Psoas muscle (tissue), 8 donors: ENCODE results near the gene ZIC4. TPM values are rescaled to one million over a fixed set of nuclear protein-coding genes. Genes with fewer than 3 reads are reported as not detected.

Source experiments
- ATAC-seq, 4 donors: fragments of 200-7000 bp; cut with Tn5 transposase; one replicate each; pipeline ENCODE4 v1.9.1; 2020; ENCODE audit warnings: moderate library complexity in 3 of 4, mild to moderate bottlenecking in 2 of 4
- DNase-seq, 2 donors: peaks; one replicate each; pipeline ENCODE4 v3.0.0-alpha.2; 2020
- H3K27ac ChIP-seq: fragments of 200-600 bp; one replicate; pipeline ENCODE4 v1.8.0; 2022
- H3K27me3 ChIP-seq, 3 donors: fragments of 200-600 bp in 1 of 3; one replicate each; pipeline versions ENCODE4 v1.6.1 to v1.8.0; 2013 to 2022; ENCODE audit warnings: low read length in 2 of 3, mild to moderate bottlenecking in 2 of 3, moderate library complexity in 1 of 3; ENCODE audit not compliant: insufficient read depth in 3 of 3
- H3K36me3 ChIP-seq, 2 donors: fragments of 200-600 bp in 1 of 2; one replicate each; pipeline versions ENCODE4 v1.6.1 to v1.8.0; 2013 to 2022; ENCODE audit warnings: low read depth in 1 of 2, mild to moderate bottlenecking in 1 of 2, moderate library complexity in 1 of 2; ENCODE audit not compliant: insufficient read depth in 1 of 2
- H3K4me1 ChIP-seq: fragments of 200-600 bp; one replicate; pipeline ENCODE4 v1.8.0; 2022
- H3K4me3 ChIP-seq: fragments of 200-600 bp; one replicate; pipeline ENCODE4 v1.8.0; 2022; ENCODE audit warnings: mild to moderate bottlenecking
- H3K9me3 ChIP-seq: fragments of 200-600 bp; one replicate; pipeline ENCODE4 v1.8.0; 2022
- WGBS, 3 donors: extraction: QIAGEN DNeasy Blood & Tissue Kit; methylation state at CpG; one replicate each; pipeline versions ENCODE4 v1.1.6 to v1.1.7; 2013; 5-methylcytosine and 5-hydroxymethylcytosine counted together
- intact Hi-C, 2 donors: fragments of 100-400 bp; cut with DNase I; formaldehyde crosslinking; loops; one replicate each; pipeline versions ENCODE4 v1.11.0 to v1.14.2; 2022
- polyA plus RNA-seq, 3 donors: library from polyadenylated mRNA; stranded (reverse); fragments of 200-250 nt; gene quantifications; one replicate each; pipeline ENCODE4 v1.2.3, GENCODE V29; 2013
- total RNA-seq, 4 donors: library from RNA; stranded (reverse); fragmentation: NEBNext Ultra II Directional in 2 of 4; extraction: Animal tissue kit (Norgen Biotek cat#: 25700) in 2 of 4; gene quantifications; one replicate each; pipeline versions ENCODE4 v1.2.1 to v1.2.4, GENCODE V29; 2021 to 2023
- TF ChIP-seq, protein P1 (sequence below): fragments of 200-600 bp; IDR thresholded peaks from one replicate; pipeline ENCODE4 v1.8.0; 2022; ENCODE audit warnings: antibody characterized with exemption
- donor health status: healthy with polysubstance abuse.
- donor health status: DM: no; HTN: no; CAD: no; lungs with moderate emphysema.
- donor health status: Bipolar disorder and iron deficiency.
- donor health status: healthy.
- donor health status: DM: yes; HTN: yes; CAD: no.
- donor health status: DM: no; HTN: no; CAD: no.
- donor health status: DM: no; HTN: no; CAD: no.
- donor health status: DM: yes; HTN: yes; CAD: no.

Gene ZIC4
- total and polyA plus RNA-seq, 7 donors, result 0.10 to 1.00 (median 0.46) TPM

DNA sequence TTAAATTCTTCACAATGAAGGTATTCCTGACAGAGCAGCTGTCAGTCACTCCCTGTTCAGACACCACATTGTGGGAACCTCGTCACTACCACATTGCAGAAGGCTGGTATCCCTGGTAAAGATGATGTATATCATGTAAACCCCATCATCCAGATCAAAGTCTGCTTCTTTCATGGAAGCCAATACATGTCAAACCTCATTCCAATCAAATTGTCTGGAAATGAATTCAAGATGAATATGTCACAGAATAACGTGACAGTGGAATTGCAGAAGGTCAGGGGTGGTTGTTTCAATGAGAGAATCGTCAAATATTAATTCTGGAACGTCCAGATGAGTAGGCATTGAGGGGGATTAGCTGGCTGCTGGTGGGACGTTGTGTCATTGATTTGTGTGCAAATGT, 4.2 kb downstream of the ZIC4 start:
- intact Hi-C loops, result no loop called here
- no peak for ATAC-seq
- H3K4me3 ChIP-seq, result no peak overlapping the region
- H3K27me3 ChIP-seq, result peaks cover 0 to 20% (median 7%) of the 10 kb centered on the region in 3 donors
- no peak overlapping the region for H3K27ac ChIP-seq
- H3K9me3 ChIP-seq, result no peaks in the 10 kb centered on the region
- 55 to 64% (median 63%) methylated on average over 5 of the region's 5 CpGs for WGBS, 3 donors
- TF ChIP-seq, protein P1, sequence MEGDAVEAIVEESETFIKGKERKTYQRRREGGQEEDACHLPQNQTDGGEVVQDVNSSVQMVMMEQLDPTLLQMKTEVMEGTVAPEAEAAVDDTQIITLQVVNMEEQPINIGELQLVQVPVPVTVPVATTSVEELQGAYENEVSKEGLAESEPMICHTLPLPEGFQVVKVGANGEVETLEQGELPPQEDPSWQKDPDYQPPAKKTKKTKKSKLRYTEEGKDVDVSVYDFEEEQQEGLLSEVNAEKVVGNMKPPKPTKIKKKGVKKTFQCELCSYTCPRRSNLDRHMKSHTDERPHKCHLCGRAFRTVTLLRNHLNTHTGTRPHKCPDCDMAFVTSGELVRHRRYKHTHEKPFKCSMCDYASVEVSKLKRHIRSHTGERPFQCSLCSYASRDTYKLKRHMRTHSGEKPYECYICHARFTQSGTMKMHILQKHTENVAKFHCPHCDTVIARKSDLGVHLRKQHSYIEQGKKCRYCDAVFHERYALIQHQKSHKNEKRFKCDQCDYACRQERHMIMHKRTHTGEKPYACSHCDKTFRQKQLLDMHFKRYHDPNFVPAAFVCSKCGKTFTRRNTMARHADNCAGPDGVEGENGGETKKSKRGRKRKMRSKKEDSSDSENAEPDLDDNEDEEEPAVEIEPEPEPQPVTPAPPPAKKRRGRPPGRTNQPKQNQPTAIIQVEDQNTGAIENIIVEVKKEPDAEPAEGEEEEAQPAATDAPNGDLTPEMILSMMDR, result no peak
- DNase-seq, result no peak
- no peaks in the 10 kb centered on the region for H3K36me3 ChIP-seq
- H3K4me1 ChIP-seq, result no peaks in the 10 kb centered on the region

DNA sequence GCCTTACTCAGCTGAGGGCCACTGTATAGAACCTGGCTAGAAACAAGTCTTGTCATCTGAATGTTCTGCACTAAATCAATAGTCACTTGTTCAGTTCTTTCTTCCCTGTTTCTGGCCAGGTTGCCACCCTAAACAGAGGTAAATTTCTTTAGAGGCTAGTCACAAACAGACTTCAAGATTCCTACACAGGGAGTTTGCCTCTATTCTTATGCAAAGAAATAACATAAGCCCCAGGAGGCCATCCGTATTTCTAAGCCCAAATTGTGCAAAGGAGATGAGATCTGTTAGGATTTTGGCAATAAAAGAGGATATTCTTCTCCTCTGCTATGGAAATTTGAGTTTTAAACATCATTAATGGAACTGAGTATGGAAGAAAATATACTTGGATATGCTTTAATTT, 4.9 kb downstream of the ZIC4 start:
- no peak for DNase-seq
- WGBS, 3 donors, result 54 to 76% (median 68%) methylated on average over 1 of the region's 1 CpG
- intact Hi-C loops, result no loop called here
- H3K36me3 ChIP-seq, result no peaks in the 10 kb centered on the region
- no peaks in the 10 kb centered on the region for H3K9me3 ChIP-seq
- H3K4me1 ChIP-seq, result no peaks in the 10 kb centered on the region
- TF ChIP-seq, protein P1, result no peak
- peaks cover 0 to 15% (median 10%) of the 10 kb centered on the region in 3 donors for H3K27me3 ChIP-seq
- no peak for ATAC-seq
- no peak overlapping the region for H3K27ac ChIP-seq
- H3K4me3 ChIP-seq, result no peak overlapping the region

DNA sequence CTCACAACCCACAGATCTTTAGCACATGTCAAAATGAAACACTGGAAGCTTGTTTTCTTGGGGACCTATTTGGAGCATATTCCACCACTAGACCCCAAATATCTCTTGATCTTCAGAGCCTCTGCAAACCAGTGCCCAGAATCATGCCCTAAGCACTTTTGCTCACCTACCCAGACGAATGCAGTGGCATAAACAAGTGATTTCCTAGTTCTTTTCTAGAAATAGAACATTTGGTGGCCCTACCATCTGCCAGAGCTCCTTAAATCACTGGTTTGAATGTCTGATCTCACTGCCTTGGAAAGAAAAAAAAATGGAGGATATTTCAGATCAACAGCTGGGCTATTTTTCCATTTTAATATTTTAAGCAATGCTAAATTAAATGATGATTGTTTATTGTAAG, 5.3 kb downstream of the ZIC4 start:
- Histone ChIP-seq H3K4me3 (no peak overlapping the region), H3K4me1 (no peaks in the 10 kb centered on the region), H3K36me3 (no peaks in the 10 kb centered on the region), H3K27me3 (peaks cover 0 to 14% (median 12%) of the 10 kb centered on the region in 3 donors), H3K9me3 (no peaks in the 10 kb centered on the region), H3K27ac (no peak overlapping the region)
- TF ChIP-seq, protein P1, result no peak
- no peak for ATAC-seq
- intact Hi-C loops, result no loop called here
- no peak for DNase-seq
- 28 to 68% (median 39%) methylated on average over 1 of the region's 1 CpG for WGBS, 3 donors

DNA sequence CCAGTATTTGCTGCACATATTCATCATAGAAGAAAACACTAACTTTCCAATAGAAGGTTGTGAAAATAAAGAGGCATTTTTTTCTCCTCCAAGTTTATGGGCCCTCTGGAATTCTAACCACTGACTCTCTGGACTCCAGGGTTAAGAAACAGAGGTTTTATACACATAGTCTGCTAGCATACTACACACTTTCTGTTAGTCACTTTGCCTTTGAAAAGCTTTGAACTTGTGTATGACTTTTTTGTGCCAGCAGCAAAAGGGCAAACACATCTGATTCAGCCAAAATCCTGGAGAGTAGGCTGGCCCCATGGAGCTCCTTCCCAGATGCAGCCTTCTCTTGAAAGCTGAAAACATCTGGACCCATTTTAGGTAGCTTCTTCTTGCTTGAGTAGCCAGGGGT, 6.2 kb downstream of the ZIC4 start:
- Histone ChIP-seq H3K27ac (no peak overlapping the region), H3K4me3 (no peak overlapping the region), H3K4me1 (no peaks in the 10 kb centered on the region), H3K9me3 (no peaks in the 10 kb centered on the region), H3K27me3 (peaks cover 0 to 13% (median 13%) of the 10 kb centered on the region in 3 donors), H3K36me3 (no peaks in the 10 kb centered on the region)
- TF ChIP-seq, protein P1, result no peak
- intact Hi-C loops, result no loop called here
- ATAC-seq, result no peak
- DNase-seq, result no peak

DNA sequence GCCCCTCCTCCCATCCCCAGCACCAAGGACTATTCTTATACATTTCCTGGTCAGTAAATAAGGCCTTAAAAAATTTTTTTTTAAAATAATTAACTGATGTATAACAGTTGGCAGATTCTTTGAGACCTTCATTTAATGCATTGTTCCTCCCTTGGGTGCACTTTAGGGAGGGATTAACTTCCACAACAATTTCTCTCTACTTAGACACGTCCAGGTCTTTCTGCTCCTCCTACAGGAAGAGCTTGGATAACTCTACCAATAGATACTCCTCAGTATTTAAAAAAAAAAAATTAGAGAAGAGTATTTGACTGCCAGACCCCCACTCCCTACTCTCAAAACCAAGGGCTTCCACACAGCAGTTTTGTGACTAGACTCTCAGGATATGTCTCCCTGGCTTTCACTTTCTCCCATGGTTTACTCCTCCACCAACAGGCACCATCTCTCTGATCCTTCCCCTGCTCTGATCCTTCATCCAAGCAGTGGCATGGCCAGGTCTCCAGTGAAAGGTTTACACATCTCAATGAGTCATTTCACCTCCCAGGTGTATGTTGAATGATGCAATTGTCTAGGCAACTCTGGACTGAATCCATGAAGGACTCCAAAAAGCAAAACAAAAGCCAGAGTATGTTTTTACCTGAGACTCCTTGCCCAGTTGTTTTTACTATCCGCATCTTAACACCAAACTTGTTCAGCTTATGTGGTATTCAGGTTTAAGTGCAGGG, 7.4 kb downstream of the ZIC4 start:
- TF ChIP-seq, protein P1, result no peak
- DNase-seq (no peak), ATAC-seq (no peak)
- no peaks in the 10 kb centered on the region for H3K4me1 ChIP-seq
- no peaks in the 10 kb centered on the region for H3K9me3 ChIP-seq
- peaks cover 0 to 13% (median 8%) of the 10 kb centered on the region in 3 donors for H3K27me3 ChIP-seq
- H3K36me3 ChIP-seq, result no peaks in the 10 kb centered on the region
- 68 to 75% (median 73%) methylated on average over 2 of the region's 2 CpGs for WGBS, 3 donors
- intact Hi-C loops, result no loop called here
- H3K27ac ChIP-seq, result no peak overlapping the region
- no peak overlapping the region for H3K4me3 ChIP-seq
